Pulmonary artery endothelial cell (primary cell): ENCODE data around the gene PGPEP1. TPM values are rescaled to one million over a fixed set of nuclear protein-coding genes. Genes with fewer than 3 reads are reported as not detected.

Source experiments
- DNase-seq: peaks from one replicate; pipeline ENCODE4 v3.0.0-alpha.2; 2011; ENCODE audit warnings: low read depth, low spot score
- total RNA-seq: library from RNA; depleted of rRNA; stranded (reverse); fragments of >200 nt; gene quantifications from 2 replicates; pipeline ENCODE4 v1.2.3, GENCODE V29; 2014

Gene PGPEP1
- total RNA-seq, 1 donor from 2014 or later = 25.7 TPM

DNA sequence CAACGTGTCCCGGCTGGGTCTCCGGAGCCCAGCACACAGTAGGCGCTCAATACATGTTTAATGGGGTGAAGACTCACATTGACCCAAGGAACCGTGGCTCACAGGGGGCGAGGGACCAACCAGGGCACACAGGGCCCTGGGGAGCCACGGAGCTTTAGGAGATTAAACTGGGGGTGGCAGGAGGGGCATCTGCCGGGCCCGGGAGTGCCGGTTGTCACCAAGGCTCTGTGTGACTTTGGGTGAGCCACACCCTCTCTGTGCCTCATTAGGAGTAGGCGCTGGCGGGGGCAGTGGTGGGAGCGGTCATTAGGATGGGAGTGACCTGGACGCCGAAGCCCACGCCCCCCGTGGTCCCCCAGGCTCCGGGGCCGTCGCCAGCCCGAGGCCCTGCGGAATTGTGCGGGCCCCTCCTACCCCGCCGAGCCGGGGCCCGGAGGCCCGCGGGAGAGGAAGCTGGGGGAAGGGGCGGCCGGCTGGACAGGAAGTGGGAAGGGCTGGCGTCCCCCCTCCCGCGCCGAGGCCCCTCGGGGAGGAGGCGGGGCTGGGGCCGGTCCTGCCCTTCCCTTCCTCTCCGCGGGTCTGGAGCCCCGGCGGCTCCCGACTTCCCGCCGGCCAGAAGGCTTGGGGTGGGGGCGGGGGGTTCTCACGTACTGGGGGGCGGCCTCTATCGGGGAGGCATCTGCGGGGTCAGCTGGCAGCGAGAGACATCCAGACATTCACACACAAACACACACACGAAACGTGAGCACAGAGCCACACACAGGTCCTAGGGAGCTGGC is 77.0 kb downstream of the PGPEP1 start:
- no peak for DNase-seq

DNA sequence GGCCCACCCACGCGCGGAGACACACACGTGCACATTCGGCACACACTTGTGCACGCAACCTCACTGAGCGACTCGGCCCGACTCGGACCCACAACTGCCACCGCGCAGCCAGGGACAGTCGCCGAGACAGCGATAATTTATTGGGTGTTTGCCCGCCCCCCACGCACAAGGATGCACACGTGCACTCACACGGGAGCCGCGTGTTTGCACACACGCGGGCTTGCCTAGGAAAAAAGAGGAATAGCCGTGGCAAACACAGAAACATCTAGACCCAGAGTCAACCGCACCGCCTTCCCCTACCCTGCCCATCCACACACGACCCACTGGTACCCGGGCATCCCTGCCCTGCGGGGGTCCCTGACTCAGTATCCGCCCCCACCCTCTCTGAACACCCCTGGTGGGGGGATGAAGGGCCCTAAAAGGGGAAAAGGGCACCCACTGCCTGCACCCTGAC is 77.7 kb downstream of the PGPEP1 start:
- no peak for DNase-seq

DNA sequence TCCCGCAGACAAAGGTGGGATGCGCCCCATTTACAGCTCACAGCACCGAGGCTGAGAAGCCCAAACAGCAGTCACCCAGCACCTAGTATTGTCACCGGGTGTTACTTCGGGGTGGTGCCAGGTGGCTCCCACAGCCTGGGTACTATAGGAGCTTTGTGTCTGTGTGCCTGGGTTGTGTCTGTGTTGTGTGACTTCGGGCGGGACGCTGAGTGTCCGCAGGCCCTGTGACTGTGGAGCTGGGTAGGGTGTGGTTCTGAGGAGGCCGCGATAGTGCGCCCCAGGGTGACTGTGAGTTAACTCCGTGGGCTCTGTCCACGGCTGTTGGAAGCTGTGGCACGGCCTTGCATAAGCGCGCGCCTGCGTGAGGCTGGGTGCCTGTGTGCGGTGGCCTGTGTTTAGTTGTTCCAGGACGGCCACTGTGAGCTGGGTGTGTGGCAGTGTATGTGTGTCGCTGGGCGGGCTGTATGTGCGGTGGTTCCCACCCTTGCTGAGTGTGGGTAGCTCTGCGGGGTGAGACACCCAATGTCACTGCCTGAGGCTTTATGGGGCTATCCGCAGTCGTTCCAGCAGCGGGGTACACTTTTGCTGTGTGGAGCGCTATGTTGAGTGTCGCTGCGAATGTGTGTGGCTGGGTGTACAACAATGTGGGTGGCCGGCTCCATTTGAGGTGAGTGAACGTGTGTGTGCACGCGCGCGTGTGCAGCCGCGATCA is 78.2 kb downstream of the PGPEP1 start:
- DNase-seq = no peak

DNA sequence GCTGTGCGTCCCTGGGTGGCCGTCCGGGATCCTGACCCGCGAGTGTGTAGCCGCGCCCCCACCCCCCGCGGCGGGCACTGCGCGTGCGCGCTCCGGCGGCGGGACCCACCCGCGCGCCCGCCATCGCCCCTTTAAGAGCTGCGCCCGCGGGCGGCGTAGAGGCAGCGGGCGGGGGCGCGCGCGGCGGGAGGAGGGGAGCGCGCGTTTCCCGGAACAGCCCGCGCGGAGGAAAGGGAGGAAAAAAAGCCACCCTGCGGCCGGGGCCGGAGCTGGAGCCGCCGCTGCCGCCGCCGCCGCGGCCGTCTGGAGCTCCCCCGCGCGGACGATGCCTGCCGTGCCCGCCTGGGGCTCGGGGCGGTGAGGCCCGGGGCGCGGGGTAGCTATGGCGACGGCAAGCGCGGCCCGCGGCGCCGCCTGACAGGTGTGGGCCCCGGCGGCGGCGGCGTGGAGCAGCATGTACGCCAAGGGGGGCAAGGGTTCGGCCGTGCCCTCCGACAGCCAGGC is 78.8 kb downstream of the PGPEP1 start, which contains the start of gene SSBP4:
Gene SSBP4, plus strand, starts transcription at position 204 of the 504 bp plus-strand sequence. Its CDS starts 251 bp downstream, at position 455.
- DNase-seq = no peak

Other genes starting within 250 kb of the PGPEP1 start
- gene MAST3, start 242.8 kb upstream of the PGPEP1 start, total RNA-seq = 0.67 and 0.92 TPM in 2 replicates
- 2.4 and 2.8 TPM in 2 replicates for gene PIK3R2, start 187.4 kb upstream of the PGPEP1 start, total RNA-seq
- 2.2 and 2.4 TPM in 2 replicates for gene IFI30, start 166.8 kb upstream of the PGPEP1 start, total RNA-seq
- 10.3 and 13.0 TPM in 2 replicates for gene MPV17L2, start 147.4 kb upstream of the PGPEP1 start, total RNA-seq
- gene RAB3A, start 136.6 kb upstream of the PGPEP1 start, total RNA-seq = 0.99 TPM in 2 replicates
- 0.04 and 0.20 TPM in 2 replicates for gene PDE4C, start 114.2 kb upstream of the PGPEP1 start, total RNA-seq
- gene IQCN, start 66.1 kb upstream of the PGPEP1 start, total RNA-seq = 0.07 TPM in 1 of 2 replicates, not detected in the other
- 124 and 131 TPM in 2 replicates for gene JUND, start 59.0 kb upstream of the PGPEP1 start, total RNA-seq
- gene LSM4, start 17.5 kb upstream of the PGPEP1 start, total RNA-seq = 139 and 172 TPM in 2 replicates
- gene GDF15, start 45.6 kb downstream of the PGPEP1 start, total RNA-seq = 95.0 and 102 TPM in 2 replicates
- not detected in 2 replicates for gene LRRC25, start 57.0 kb downstream of the PGPEP1 start, total RNA-seq
- gene SSBP4, start 78.8 kb downstream of the PGPEP1 start, total RNA-seq = 75.4 and 84.3 TPM in 2 replicates
- gene ISYNA1, start 97.5 kb downstream of the PGPEP1 start, total RNA-seq = 45.2 and 46.0 TPM in 2 replicates
- 13.4 and 15.3 TPM in 2 replicates for gene ELL, start 181.5 kb downstream of the PGPEP1 start, total RNA-seq
- 130 and 186 TPM in 2 replicates for gene FKBP8, start 203.0 kb downstream of the PGPEP1 start, total RNA-seq
- gene KXD1, start 217.3 kb downstream of the PGPEP1 start, total RNA-seq = 75.2 and 84.4 TPM in 2 replicates
- 882 and 970 TPM in 2 replicates for gene UBA52, start 231.3 kb downstream of the PGPEP1 start, total RNA-seq
- gene REX1BD, start 248.2 kb downstream of the PGPEP1 start, total RNA-seq = 54.5 and 56.5 TPM in 2 replicates